SU-DHL-6 (cell line): ENCODE results near the gene FXYD7.

ENCODE experiments used
- EZH2phosphoT487 ChIP-seq: fragments of 200-600 bp; sonication (generic), shearing (Covaris generic); conservative IDR thresholded peaks from 2 replicates; pipeline ENCODE4 v1.6.1; 2018; ENCODE audit warnings: mild to moderate bottlenecking, antibody characterized with exemption, low read length, moderate library complexity, mixed read lengths
- TF ChIP-seq, protein P1 (sequence below): fragments of 200-600 bp; sonication (generic); IDR thresholded peaks from one replicate; pipeline ENCODE4 v1.5.1; 2017; ENCODE audit warnings: antibody characterized with exemption, mild to moderate bottlenecking, low read length, moderate library complexity; ENCODE audit not compliant: insufficient read depth, poor library complexity, severe bottlenecking

DNA sequence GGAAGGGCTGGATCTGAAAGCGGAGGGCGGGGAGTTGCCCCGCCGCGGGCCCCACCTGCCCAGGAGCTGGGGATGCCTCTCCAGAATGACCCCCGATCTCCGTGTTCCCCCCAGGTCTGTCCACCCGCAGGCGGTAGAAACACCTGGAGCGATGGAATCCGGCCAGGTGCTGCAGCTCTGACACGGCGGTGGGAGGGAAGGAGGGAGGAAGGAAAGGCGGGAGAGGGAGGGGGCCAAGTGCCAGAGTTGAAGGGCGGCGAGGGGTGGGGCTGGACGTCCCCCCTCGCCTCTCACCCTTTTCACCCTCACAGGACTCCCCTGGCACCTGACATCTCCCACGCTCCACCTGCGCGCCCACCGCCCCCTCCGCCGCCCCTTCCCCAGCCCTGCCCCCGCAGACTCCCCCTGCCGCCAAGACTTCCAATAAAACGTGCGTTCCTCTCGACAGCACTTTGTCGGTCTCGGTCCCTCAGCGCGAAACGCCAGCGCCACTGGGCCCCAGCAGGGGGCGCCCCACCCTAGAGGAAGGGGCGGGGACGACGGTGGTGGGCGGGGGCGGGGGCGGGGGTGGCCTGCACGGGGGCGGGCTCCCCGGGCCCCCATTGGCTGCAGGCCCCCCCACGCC is 337 bp upstream of the FXYD7 start:
- TF ChIP-seq, protein P1, sequence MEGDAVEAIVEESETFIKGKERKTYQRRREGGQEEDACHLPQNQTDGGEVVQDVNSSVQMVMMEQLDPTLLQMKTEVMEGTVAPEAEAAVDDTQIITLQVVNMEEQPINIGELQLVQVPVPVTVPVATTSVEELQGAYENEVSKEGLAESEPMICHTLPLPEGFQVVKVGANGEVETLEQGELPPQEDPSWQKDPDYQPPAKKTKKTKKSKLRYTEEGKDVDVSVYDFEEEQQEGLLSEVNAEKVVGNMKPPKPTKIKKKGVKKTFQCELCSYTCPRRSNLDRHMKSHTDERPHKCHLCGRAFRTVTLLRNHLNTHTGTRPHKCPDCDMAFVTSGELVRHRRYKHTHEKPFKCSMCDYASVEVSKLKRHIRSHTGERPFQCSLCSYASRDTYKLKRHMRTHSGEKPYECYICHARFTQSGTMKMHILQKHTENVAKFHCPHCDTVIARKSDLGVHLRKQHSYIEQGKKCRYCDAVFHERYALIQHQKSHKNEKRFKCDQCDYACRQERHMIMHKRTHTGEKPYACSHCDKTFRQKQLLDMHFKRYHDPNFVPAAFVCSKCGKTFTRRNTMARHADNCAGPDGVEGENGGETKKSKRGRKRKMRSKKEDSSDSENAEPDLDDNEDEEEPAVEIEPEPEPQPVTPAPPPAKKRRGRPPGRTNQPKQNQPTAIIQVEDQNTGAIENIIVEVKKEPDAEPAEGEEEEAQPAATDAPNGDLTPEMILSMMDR, result peak; percentile 25
- no peak for TF ChIP-seq EZH2phosphoT487
